ENCODE data around the gene KLK12.

DNA sequence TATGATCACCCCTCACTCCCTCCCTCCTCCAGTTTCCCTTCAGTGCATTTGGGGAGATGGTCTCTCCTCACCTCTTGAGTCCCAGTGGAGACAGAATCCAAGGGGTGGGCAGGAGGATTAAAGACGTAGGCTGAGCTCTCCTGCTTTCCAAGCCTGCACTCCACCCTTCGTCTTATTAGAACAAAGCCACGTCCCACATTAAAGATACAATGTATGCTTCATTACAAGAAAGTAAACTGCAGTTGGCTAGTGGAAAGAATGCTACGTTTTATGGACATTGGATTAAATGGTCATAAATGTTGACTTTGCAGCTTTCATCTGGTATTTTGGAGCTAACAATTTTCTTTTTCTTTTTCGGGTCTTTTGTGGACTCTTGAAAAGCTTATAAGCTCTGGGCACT lies 6.9 kb downstream of the KLK12 start:
- TF ChIP-seq, protein P1, sequence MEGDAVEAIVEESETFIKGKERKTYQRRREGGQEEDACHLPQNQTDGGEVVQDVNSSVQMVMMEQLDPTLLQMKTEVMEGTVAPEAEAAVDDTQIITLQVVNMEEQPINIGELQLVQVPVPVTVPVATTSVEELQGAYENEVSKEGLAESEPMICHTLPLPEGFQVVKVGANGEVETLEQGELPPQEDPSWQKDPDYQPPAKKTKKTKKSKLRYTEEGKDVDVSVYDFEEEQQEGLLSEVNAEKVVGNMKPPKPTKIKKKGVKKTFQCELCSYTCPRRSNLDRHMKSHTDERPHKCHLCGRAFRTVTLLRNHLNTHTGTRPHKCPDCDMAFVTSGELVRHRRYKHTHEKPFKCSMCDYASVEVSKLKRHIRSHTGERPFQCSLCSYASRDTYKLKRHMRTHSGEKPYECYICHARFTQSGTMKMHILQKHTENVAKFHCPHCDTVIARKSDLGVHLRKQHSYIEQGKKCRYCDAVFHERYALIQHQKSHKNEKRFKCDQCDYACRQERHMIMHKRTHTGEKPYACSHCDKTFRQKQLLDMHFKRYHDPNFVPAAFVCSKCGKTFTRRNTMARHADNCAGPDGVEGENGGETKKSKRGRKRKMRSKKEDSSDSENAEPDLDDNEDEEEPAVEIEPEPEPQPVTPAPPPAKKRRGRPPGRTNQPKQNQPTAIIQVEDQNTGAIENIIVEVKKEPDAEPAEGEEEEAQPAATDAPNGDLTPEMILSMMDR (IDR thresholded peaks at IDR 0.05), result no peak
- TF ChIP-seq POLR2AphosphoS5 (IDR thresholded peaks at IDR 0.05), result no peak

All from esophagus muscularis mucosa (tissue), 3 donors.